ENCODE data around the gene HS2ST1. TPM values are rescaled to one million over a fixed set of nuclear protein-coding genes. Genes with fewer than 3 reads are reported as not detected.
A peak's percentile ranks its signal among the peaks of the same experiment; 100 is the strongest.

Gene HS2ST1
- total RNA-seq, 2 experiments from 2014 or later: 13.9 to 17.0 TPM

DNA sequence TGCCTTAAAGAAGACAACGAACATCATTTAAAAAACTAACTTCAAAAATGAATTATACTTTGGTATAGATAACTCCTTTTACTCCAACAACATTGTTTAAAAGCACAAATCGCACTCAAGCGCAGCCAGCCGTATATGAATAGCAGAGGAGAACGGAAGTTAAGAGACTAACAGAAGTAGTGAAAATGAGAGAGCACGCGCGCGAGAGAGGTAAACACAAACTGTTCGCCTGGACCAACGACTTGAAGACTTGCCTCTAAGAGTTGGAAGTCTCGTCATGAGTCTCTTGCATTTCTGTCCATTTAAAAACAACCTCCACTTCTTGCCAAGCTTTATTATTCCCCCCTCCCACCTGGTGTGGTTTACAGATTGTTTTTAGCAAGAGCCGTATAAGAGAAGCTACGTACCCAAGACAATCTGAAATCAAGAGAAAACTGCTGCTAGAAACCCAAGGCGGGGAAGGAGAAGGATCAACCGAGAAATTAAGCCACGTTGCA, 988 bp upstream of the HS2ST1 start:
- Mint-ChIP-seq H3K4me1 (peaks cover 47% of the 10 kb centered on the region), H3K27ac (no peak overlapping the region), H3K9me3 (ENCODE audit: low read depth) (no peaks in the 10 kb centered on the region), H3K27me3 (no peaks in the 10 kb centered on the region), H3K4me3 (no peak overlapping the region), H3K36me3 (peaks cover 27% of the 10 kb centered on the region)
- ATAC-seq (no peak), DNase-seq (peak; percentile 61)
- CTCF ChIA-PET: interaction anchor here (1.0 to 3.2 kb wide), 5 partner anchors 18 to 411 kb away, joined by 3 to 24 read pairs (median 5); partner anchors contain the start of gene SH3GLB1

DNA sequence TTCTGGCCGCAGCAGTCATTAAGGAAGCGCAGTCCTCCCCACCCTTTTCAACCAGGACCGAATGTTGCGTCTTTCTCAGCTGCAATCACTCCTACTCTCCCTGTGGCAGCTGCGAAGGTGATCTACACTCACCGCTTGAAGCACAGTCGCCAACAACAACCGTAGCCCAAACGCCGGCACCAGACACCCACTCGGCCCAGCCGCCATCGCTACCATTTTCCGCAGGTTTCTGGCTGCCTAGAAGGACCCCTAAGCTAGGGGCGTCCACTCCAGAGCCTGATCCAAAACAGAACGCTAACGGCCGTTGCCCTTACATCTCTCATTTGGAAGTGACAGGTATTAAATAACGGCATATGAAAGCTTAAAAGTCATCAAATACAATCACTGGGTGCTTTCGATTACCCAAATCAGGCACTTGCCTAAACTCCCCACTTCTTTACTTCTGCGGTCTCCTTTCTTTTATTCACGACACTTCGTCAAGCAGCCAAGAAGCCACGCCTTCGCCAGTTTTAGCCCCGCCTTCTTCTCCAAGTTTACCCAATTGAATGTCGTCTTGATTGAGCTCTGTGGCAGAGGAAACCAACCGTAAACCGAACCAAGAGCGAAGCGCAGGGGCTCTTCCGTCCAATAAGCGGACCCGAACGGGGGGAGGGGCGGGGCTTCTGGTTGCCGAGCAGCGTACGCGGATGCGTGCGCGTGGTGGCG, 387 bp upstream of the HS2ST1 start, which contains the start of gene SELENOF:
TSS of gene SELENOF (minus strand) at position 231 of the 705 bp plus-strand sequence. CDS start at position 216, 15 bp downstream.
- no peaks in the 10 kb centered on the region for H3K27me3 Mint-ChIP-seq
- H3K4me3 Mint-ChIP-seq: no peak within 1 kb of the TSS
- CTCF ChIA-PET: interaction anchor here (0.8 to 3.2 kb wide), 8 partner anchors 12 to 412 kb away, joined by 3 to 24 read pairs (median 4); partner anchors contain the start of gene SH3GLB1
- no peak within 1 kb of the TSS for H3K27ac Mint-ChIP-seq
- ATAC-seq: peak; percentile 91
- peaks cover 42% of the 10 kb centered on the region for H3K4me1 Mint-ChIP-seq
- H3K9me3 Mint-ChIP-seq (ENCODE audit: low read depth): no peaks in the 10 kb centered on the region
- H3K36me3 Mint-ChIP-seq: peaks cover 24% of the 10 kb centered on the region
- peak; percentile 99 for DNase-seq

DNA sequence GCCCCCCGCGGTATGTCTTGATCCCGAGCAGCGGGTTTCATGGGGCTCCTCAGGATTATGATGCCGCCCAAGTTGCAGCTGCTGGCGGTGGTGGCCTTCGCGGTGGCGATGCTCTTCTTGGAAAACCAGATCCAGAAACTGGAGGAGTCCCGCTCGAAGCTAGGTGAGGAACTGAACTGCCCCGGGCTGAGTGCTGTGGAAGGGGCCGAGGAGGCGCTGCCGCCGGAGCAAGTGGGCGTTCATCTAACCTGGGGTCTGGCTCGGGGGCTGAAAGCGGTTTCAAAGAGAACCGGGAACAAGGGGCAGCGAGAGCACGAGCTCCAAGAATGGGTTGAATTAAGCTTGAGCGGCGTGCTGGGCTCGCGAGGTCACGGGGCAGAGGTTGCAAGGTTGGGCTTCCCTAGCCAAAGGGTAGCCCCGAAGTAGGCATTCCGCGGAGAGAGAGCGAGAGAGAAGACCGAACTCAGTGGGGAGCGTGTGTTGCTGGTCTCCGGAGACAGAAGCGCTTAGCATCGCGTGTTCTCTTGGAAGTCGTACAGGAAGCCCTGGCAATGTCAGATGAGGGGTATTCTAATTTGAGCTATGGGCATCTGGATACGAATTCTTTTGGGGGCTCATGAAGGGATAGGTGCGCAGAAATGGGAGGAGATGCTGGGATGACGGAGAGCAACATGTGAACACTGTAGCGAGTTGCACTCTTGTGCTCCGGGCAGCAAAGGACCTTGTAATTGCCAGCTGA, 732 bp downstream of the HS2ST1 start:
- H3K4me3 Mint-ChIP-seq: no peak overlapping the region
- CTCF ChIA-PET: interaction anchor here (0.7 to 3.2 kb wide), 6 partner anchors 18 to 210 kb away, joined by 3 to 24 read pairs (median 4); partner anchors contain the start of gene SH3GLB1
- peak; percentile 11 for ATAC-seq
- no peaks in the 10 kb centered on the region for H3K9me3 Mint-ChIP-seq (ENCODE audit: low read depth)
- peak; percentile 67 for DNase-seq
- peaks cover 13% of the 10 kb centered on the region for H3K36me3 Mint-ChIP-seq
- H3K27me3 Mint-ChIP-seq: no peaks in the 10 kb centered on the region
- H3K4me1 Mint-ChIP-seq: peaks cover 31% of the 10 kb centered on the region
- no peak overlapping the region for H3K27ac Mint-ChIP-seq

DNA sequence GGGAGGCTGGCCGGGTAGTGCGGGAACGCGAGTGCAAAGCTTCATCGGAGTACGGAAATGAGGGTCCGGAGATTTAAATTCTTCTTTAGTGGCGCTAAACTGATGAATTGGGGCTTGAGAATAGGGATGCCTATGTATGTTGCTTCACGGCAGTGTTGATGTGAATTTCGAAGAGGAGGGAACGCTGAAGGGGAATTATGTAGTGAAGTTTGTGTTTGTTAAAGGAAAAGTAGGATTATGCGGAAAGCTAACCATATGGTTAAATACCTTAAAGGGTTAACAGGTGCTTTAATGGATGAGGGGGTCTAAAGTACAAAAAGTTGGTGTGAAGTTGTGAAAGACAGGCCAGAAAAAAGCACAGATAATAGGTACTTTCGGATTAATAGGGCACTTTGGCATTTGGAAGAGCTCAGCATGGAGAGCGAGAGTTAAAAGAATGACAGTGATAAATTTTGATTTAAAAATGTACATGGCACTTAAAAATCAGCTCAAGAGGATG, 1.4 kb downstream of the HS2ST1 start:
- no peak overlapping the region for H3K4me3 Mint-ChIP-seq
- H3K36me3 Mint-ChIP-seq: peaks cover 8% of the 10 kb centered on the region
- CTCF ChIA-PET: interaction anchor here (0.7 to 3.2 kb wide), 4 partner anchors 18 to 211 kb away, joined by 3 to 24 read pairs (median 4); partner anchors contain the start of gene SH3GLB1
- H3K9me3 Mint-ChIP-seq (ENCODE audit: low read depth): no peaks in the 10 kb centered on the region
- ATAC-seq: no peak
- DNase-seq: no peak
- peaks cover 27% of the 10 kb centered on the region for H3K4me1 Mint-ChIP-seq
- H3K27ac Mint-ChIP-seq: no peak overlapping the region
- H3K27me3 Mint-ChIP-seq: no peaks in the 10 kb centered on the region

DNA sequence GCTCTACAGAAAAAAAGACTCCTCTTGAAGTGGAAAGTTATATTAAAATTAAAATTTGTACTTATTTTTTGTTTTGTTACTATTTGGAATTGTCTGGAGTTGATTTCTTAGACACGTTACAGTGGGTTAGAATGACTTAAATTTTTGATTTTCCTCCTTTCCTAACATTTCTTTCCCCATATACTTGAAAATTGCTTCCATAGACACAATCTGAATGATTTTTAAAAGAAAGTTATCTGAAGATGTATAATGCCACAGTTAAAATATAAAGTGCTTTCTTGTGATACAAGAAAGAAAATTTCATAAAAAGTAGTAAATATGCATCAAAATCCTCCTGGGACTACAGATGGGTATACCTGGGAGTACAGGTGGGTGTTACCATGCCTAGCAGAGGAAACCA, 2.3 kb downstream of the HS2ST1 start:
- CTCF ChIA-PET: no interaction called here
- H3K9me3 Mint-ChIP-seq (ENCODE audit: low read depth): no peaks in the 10 kb centered on the region
- H3K4me3 Mint-ChIP-seq: no peak overlapping the region
- H3K4me1 Mint-ChIP-seq: peaks cover 19% of the 10 kb centered on the region
- no peaks in the 10 kb centered on the region for H3K27me3 Mint-ChIP-seq
- H3K36me3 Mint-ChIP-seq: peaks cover 5% of the 10 kb centered on the region
- ATAC-seq: no peak
- H3K27ac Mint-ChIP-seq: no peak overlapping the region
- DNase-seq: no peak

DNA sequence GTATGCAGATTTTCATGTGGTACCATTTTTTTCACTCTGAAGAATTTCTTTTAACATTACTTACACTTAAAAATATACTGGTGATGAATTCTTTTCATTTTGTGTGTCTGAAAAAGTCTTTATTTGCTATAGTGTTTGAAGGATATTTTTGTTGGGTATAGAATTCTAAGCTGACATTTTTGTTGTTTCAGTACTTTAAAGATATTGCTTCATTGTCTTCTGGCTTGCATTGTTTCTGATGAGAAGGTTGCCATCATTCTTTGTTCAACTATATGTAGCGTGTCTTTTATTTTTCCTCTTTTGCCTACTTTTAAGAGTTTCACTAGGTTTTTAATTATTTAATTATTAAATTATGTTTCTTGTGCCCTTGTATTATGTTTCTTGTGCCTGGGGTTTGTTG, 8.0 kb downstream of the HS2ST1 start:
- ATAC-seq (no peak), DNase-seq (no peak)
- H3K27me3 Mint-ChIP-seq: no peaks in the 10 kb centered on the region
- H3K27ac Mint-ChIP-seq: no peak overlapping the region
- H3K4me3 Mint-ChIP-seq: no peak overlapping the region
- peaks cover 18% of the 10 kb centered on the region for H3K9me3 Mint-ChIP-seq (ENCODE audit: low read depth)
- CTCF ChIA-PET: no interaction called here
- peaks cover 6% of the 10 kb centered on the region for H3K4me1 Mint-ChIP-seq
- H3K36me3 Mint-ChIP-seq: peaks cover 44% of the 10 kb centered on the region

DNA sequence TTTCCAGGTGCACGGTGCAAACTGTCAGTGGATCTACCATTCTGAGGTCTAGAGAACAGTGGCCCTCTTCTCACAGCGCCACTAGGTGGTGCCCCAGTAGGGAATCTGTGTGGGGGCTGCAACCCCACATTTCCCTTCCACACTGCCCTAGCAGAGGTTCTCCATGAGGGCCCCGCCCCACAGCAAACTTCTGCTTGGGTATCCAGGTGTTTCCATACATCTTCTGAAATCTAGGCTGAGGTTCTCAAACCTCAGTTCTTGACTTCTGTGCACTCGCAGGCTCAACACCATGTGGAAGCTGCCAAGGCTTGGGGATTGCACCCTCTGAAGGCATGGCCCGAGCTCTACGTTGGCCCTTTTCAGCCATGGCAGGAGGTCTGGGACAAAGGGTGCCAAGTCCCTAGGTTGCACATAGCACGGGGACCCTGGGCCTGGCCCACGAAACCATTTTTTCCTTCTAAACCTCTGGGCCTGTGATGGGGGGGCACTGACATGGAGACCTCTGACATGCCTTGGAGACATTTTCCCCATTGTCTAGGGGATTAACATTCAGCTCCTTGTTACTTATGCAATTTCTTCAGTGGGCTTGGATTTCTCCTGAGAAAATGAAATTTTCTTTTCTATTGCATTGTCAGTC, 10.0 kb downstream of the HS2ST1 start:
- ATAC-seq (no peak), DNase-seq (no peak)
- H3K27me3 Mint-ChIP-seq: no peaks in the 10 kb centered on the region
- CTCF ChIA-PET: no interaction called here
- peaks cover 8% of the 10 kb centered on the region for H3K4me1 Mint-ChIP-seq
- H3K4me3 Mint-ChIP-seq: no peak overlapping the region
- no peak overlapping the region for H3K27ac Mint-ChIP-seq
- H3K36me3 Mint-ChIP-seq: peaks cover 44% of the 10 kb centered on the region
- peaks cover 18% of the 10 kb centered on the region for H3K9me3 Mint-ChIP-seq (ENCODE audit: low read depth)

DNA sequence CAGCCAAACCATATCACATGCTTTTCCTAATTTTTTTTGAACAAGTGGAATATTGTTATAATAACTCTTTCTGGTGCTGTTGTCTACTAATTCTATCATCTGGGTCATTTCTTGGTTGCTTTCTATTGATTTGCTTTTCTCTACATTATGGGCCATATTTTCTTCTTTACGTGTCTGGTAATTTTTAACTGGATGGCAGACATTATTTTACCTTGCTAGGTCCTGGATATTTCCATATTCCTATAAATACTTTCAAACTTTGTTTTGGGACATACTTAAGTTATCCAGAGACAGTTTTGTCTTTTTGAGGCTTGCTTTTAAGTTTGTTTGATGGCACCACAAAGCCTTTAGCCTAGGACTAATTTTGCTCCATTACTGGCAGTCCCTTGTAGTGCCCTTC, 11.3 kb downstream of the HS2ST1 start:
- DNase-seq (no peak), ATAC-seq (no peak)
- Mint-ChIP-seq H3K36me3 (peaks cover 47% of the 10 kb centered on the region), H3K4me1 (peaks cover 8% of the 10 kb centered on the region), H3K4me3 (no peak overlapping the region), H3K9me3 (ENCODE audit: low read depth) (peaks cover 18% of the 10 kb centered on the region), H3K27me3 (no peaks in the 10 kb centered on the region), H3K27ac (no peak overlapping the region)
- CTCF ChIA-PET: no interaction called here

DNA sequence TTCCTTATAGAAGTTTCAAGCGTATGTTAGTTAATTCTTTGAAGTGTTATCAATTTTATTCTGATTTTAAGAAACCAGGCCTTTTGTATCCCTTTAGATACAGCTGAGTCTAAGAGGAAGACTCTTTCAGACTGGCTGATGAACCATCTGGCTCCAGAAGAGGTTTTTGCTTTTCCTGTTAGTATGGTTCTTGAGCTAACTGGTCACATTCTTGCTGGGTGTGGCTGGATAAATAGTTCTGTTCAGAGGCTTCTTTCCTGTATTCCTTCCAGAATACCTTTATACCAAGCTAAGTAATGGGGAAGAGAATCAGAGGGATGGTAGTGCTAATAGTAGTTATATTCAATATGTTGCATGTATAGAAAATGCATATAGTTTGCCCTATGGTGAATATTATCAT, 12.4 kb downstream of the HS2ST1 start:
- H3K4me1 Mint-ChIP-seq: peaks cover 8% of the 10 kb centered on the region
- CTCF ChIA-PET: no interaction called here
- DNase-seq (no peak), ATAC-seq (no peak)
- no peak overlapping the region for H3K4me3 Mint-ChIP-seq
- peaks cover 18% of the 10 kb centered on the region for H3K9me3 Mint-ChIP-seq (ENCODE audit: low read depth)
- H3K27ac Mint-ChIP-seq: no peak overlapping the region
- H3K36me3 Mint-ChIP-seq: peaks cover 40% of the 10 kb centered on the region
- no peaks in the 10 kb centered on the region for H3K27me3 Mint-ChIP-seq

DNA sequence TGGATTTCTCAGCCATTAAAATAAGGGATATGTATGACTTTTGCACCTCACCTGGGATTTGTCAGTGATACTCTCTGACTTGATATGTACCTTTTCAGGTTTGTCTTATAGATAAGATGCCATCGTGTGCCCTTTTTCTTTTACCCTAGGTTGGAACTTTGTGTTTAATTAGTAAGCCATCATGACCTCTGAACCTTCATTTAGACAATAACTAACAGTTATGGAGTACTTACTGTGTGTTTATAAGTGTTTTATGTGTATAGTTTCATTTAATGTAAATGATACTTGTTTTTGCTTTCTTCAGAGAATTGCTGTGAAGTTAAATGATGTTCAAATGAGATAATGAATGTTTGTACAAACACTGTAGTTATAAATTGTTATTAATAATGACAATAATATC, 14.4 kb downstream of the HS2ST1 start:
- Mint-ChIP-seq H3K4me3 (no peak overlapping the region), H3K4me1 (peaks cover 8% of the 10 kb centered on the region), H3K27me3 (no peaks in the 10 kb centered on the region), H3K9me3 (ENCODE audit: low read depth) (peaks cover 8% of the 10 kb centered on the region), H3K27ac (no peak overlapping the region), H3K36me3 (peaks cover 26% of the 10 kb centered on the region)
- no peak for ATAC-seq
- CTCF ChIA-PET: no interaction called here
- DNase-seq: no peak

DNA sequence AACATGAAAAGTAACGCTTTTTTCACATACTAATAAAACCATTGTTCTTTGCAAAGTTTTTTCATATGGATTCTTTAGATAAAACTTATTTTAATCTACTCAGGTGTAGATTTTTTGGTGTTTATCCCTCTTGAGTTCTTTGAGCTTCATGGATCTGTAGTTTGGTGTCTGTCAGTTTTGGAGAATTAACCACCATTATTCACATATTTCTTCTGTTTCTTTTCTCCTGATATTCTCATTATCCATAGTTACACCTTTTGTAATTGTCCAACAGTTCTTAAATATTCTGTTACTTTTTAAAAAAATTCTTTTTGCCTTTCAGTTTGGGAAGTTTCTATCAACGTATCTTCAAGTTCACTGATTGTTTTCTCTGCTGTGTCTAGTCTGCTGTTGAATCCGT, 18.6 kb downstream of the HS2ST1 start:
- no peak overlapping the region for H3K4me3 Mint-ChIP-seq
- H3K27me3 Mint-ChIP-seq: no peaks in the 10 kb centered on the region
- H3K4me1 Mint-ChIP-seq: peaks cover 2% of the 10 kb centered on the region
- ATAC-seq (no peak), DNase-seq (no peak)
- no peaks in the 10 kb centered on the region for H3K9me3 Mint-ChIP-seq (ENCODE audit: low read depth)
- H3K27ac Mint-ChIP-seq: no peak overlapping the region
- peaks cover 2% of the 10 kb centered on the region for H3K36me3 Mint-ChIP-seq
- CTCF ChIA-PET: interaction anchor here (0.9 kb wide), 1 partner anchor 151 kb away, joined by 3 read pairs; no protein-coding TSS in a partner anchor

DNA sequence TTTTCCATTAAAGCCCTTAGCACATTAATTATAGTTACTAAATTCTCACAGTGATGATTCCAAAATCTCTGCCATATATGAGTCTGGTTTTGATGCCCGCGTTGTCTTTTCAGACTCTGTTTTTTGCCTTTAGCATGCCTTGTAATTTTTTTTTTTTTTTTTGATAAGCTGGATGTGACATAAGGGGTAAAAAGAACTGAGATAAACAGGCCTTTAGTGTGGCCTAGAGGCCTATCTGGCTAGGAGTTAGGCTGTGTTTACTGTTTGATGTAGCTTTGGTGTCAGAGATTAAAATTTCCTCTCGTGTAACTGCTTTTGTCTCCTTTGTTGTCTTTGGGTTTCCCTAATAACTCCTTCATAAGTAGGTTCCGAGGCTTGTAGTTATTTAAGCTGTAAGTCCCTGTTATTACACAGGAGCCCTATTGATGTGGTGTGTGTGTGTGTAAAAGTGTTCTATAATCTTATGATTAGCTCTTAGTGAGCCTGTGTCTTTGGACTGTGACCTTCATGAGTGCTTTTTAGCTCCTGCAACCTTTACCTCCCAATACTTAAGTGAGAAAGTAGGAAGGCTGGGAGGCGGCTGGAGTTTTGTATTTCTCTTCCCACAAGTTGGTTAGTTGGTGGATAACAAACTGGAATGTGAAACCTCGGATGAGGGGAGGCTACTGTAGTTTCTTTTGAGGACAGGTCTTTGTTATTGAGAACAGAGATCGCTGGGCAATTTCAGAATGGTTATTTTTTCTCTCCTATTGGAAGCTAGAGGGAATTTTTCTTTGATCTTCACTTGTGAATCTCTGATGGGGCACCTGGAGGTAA, 19.3 kb downstream of the HS2ST1 start:
- peaks cover under 1% of the 10 kb centered on the region for H3K4me1 Mint-ChIP-seq
- DNase-seq: no peak
- no peak overlapping the region for H3K27ac Mint-ChIP-seq
- no peak overlapping the region for H3K4me3 Mint-ChIP-seq
- no peaks in the 10 kb centered on the region for H3K27me3 Mint-ChIP-seq
- ATAC-seq: no peak
- H3K36me3 Mint-ChIP-seq: peaks cover 2% of the 10 kb centered on the region
- H3K9me3 Mint-ChIP-seq (ENCODE audit: low read depth): no peaks in the 10 kb centered on the region
- CTCF ChIA-PET: interaction anchor here (0.9 to 1.1 kb wide), 2 partner anchors 40 to 150 kb away, joined by 3 read pairs; no protein-coding TSS in a partner anchor
